NCI-H2081 (cell line): ENCODE data around the gene AFDN.

Experiments
- DNase-seq, 2 experiments: peaks; one replicate each; lab custom pipeline; 2025; lab: John Stamatoyannopoulos, UW

The AFDN gene

DNA sequence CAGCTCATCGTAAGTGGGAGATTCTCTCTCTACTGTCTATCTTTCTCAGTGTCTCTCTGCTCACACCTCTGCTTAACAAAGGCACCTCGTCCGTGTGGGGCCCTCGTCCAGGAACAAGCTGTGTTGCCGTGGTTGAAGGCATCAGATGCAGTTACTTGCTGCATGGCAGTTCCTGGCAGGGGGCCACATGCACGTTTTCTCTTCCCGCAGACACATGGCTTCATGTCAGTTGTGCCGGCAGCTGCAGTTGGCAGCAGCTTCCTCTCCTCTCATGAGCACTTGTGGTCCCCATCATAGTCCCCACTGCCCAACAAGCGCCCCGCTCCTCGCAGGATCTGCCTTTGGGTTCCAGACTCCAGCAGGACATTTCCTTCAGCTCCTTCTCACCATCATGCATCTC lies 7.1 kb upstream of the AFDN start:
- no peak for DNase-seq

GRCh38 chr6:167820681-167821080 lies 6.0 kb upstream of the AFDN start:
- DNase-seq: no peak

DNA sequence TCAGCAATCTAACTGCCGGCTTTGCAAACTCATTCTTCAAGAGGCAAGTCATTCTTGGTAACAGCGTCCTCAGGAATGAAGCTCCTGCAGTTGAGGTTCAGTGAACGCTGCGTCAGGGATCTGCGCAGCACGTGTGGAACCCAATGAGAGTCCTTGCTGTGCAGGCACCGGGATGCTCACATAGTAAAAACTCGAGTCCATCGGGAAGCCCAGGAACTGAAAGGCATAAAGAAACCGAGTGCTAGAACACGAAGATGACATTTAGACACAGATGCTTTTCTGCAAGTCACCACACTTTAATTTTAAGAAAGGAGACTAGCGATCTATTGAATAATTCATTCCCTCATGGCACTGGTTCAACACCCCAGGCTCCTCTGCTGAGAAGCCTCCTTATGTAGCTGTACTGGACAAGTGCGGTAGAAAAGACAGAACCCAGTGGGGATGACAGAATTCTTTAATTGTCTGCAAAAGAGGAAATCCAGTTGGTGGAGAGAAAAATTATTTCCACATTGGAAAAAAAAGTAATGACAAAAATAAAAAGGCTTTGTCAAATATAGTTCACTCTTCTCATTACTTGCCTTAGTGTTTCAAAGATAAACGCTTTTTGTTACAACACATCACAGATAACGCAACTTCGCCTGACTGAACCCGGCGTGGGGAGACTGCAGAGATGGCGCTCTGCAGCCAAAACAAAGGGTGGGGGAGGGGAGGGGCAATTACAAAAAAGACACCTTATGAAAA lies 1.9 kb upstream of the AFDN start:
- no peak for DNase-seq

- no peak for DNase-seq
Measured at GRCh38 chr6:167825332-167826229, 1.1 kb upstream of the AFDN start.

GRCh38 chr6:167826230-167826895 lies 348 bp upstream of the AFDN start:
- peak; percentile 21 to 37 for DNase-seq

GRCh38 chr6:167827583-167828324 lies 1.0 kb downstream of the AFDN start:
- peak; percentile 20 to 38 for DNase-seq

- no peak for DNase-seq
Measured at GRCh38 chr6:167828325-167828956, 1.7 kb downstream of the AFDN start.

DNA sequence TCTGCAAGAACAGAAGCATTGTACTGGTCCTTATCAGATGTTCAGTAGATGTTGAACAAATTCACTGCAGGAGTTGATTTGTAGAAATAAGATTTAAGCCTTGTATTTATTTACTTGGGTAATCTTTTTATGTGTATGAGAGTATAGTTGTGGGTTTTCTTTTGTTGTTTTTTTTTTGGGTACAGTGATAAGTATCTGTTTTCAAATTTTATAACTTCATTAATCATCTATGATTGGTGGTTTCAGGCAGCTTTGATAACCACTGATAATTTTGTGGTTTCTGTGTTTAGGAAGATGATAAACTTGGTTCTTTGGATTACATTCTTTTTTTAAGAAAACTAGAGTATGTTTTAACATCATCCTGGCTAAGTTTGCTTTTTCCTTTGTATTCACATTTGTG lies 2.8 kb downstream of the AFDN start:
- DNase-seq: no peak

- DNase-seq: no peak
Measured at GRCh38 chr6:167831281-167831828, 4.6 kb downstream of the AFDN start.

GRCh38 chr6:167832497-167833395 lies 6.0 kb downstream of the AFDN start:
- DNase-seq: no peak

- DNase-seq: no peak
Measured at GRCh38 chr6:167833396-167833763, 6.7 kb downstream of the AFDN start.

DNA sequence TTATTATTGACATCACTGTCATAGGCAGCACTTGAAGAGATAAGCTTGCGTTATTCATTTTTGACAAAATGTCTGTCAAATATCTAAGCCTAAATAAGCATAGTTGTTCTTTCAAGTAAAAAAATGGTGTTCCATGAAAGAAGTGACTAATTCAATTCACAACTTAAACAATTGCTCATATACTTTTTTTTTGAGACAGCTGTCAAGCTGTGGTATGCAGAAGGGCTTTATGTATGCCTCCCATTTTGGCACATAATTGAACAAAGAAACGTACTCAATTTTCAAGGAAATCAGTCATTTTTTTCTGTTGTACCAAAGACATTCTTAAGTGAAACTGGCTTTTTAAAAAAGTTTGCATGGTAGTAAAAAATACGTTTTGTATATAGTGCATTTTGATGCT lies 8.5 kb downstream of the AFDN start:
- no peak for DNase-seq

DNA sequence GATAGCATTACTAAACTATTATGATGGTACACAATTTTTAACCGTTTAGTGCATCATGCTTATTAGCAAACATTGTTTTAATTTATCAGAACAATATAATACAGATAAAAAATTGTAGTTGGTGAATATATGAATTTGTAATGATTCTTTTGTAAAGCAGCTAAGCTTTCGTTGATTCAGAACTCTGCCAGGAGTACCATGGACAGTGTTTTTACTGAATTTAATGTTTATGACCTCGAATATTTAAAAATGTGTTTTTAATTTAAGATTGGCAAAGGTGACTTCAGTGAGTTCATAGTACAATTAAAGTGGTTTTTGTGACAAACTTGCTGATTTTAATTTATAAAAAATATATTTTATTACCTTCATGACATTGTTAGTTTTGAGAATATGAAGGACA lies 10.0 kb downstream of the AFDN start:
- no peak for DNase-seq

GRCh38 chr6:167838207-167838748 lies 11.6 kb downstream of the AFDN start:
- no peak for DNase-seq

- DNase-seq: no peak
Measured at GRCh38 chr6:167839343-167839742, 12.6 kb downstream of the AFDN start.

GRCh38 chr6:167839755-167840154 lies 13.0 kb downstream of the AFDN start:
- no peak for DNase-seq

GRCh38 chr6:167840160-167840525 lies 13.4 kb downstream of the AFDN start:
- DNase-seq: no peak

- no peak for DNase-seq
Measured at GRCh38 chr6:167840526-167841179, 13.9 kb downstream of the AFDN start.

DNA sequence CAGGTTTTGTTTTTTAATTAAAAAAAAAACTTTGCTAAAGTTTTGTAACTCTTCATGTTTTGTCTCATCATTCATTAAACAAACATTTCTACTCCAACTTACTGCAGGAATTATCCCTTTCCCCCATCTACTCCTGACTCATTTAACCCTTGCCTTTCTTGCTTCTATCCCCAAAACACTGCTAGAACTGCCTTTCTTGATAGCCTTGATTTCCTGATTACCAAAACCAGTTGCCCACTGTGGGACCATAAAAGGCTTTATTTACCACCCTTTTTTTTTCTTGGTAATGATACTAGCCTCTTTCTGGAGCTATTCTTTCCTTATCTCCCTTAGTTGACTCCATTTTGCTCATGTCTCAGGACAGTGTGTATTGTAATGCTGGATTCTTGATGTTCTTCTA lies 15.3 kb downstream of the AFDN start:
- DNase-seq: no peak
